Neutrophil (primary cell): ENCODE measurements around the gene CD151.

Experiments
- H3K27ac ChIP-seq: fragments of 200-600 bp; sonication (generic); 2 replicates; pipeline ENCODE4 v1.5.1; 2016; ENCODE audit warnings: mild to moderate bottlenecking, moderate library complexity
- H3K27me3 ChIP-seq: fragments of 200-600 bp; sonication (generic); 2 replicates; pipeline ENCODE4 v1.6.0; 2016; ENCODE audit warnings: mild to moderate bottlenecking
- H3K36me3 ChIP-seq: fragments of 200-600 bp; sonication (generic); 2 replicates; pipeline ENCODE4 v1.5.1; 2017
- H3K4me1 ChIP-seq, 2 experiments: fragments of 200-600 bp in 1 of 2; sonication (generic) in 1 of 2; 1 replicate in 1 of 2; 2 replicates in 1 of 2; pipeline versions ENCODE4 v1.5.1 to v1.6.1; 2013 to 2016; ENCODE audit warnings: low read depth in 1 of 2, low read length in 1 of 2, mild to moderate bottlenecking in 1 of 2, moderate library complexity in 1 of 2; ENCODE audit not compliant: control insufficient read depth in 1 of 2, insufficient read depth in 1 of 2
- H3K4me3 ChIP-seq, 2 experiments: fragments of 200-600 bp in 1 of 2; sonication (generic) in 1 of 2; 1 replicate in 1 of 2; 2 replicates in 1 of 2; pipeline ENCODE4 v1.5.1; 2013 to 2016; ENCODE audit warnings: low read depth in 1 of 2, low read length in 1 of 2, mild to moderate bottlenecking in 1 of 2, moderate library complexity in 1 of 2
- H3K9me3 ChIP-seq: fragments of 200-600 bp; sonication (generic); 2 replicates; pipeline ENCODE4 v1.5.1; 2016
- CTCF ChIP-seq: fragments of 200-600 bp; sonication (generic); IDR thresholded peaks from 2 replicates; pipeline ENCODE4 v1.5.1; 2016; ENCODE audit warnings: antibody characterized with exemption

CD151 gene

GRCh38 chr11:853682-854448 is 21.1 kb downstream of the CD151 start:
- Histone ChIP-seq H3K36me3 (no peaks in the 10 kb centered on the region), H3K9me3 (no peaks in the 10 kb centered on the region), H3K27me3 (peaks cover 31% of the 10 kb centered on the region), H3K4me3 (no peak overlapping the region), H3K27ac (no peak overlapping the region), H3K4me1 (peaks cover 5 to 6% of the 10 kb centered on the region in 2 experiments)
- TF ChIP-seq CTCF: no peak

GRCh38 chr11:854601-855329 is 22.0 kb downstream of the CD151 start:
- no peak overlapping the region for H3K27ac ChIP-seq
- no peaks in the 10 kb centered on the region for H3K36me3 ChIP-seq
- no peak overlapping the region for H3K4me3 ChIP-seq
- H3K4me1 ChIP-seq: no peaks in the 10 kb centered on the region
- peaks cover 22% of the 10 kb centered on the region for H3K27me3 ChIP-seq
- H3K9me3 ChIP-seq: no peaks in the 10 kb centered on the region
- no peak for TF ChIP-seq CTCF

GRCh38 chr11:855330-855674 is 22.6 kb downstream of the CD151 start:
- no peak overlapping the region for H3K4me3 ChIP-seq
- H3K27ac ChIP-seq: no peak overlapping the region
- no peaks in the 10 kb centered on the region for H3K9me3 ChIP-seq
- H3K4me1 ChIP-seq: no peaks in the 10 kb centered on the region
- TF ChIP-seq CTCF: no peak
- H3K36me3 ChIP-seq: no peaks in the 10 kb centered on the region
- H3K27me3 ChIP-seq: peaks cover 16% of the 10 kb centered on the region

GRCh38 chr11:855796-856195 is 23.0 kb downstream of the CD151 start:
- Histone ChIP-seq H3K27ac (no peak overlapping the region), H3K36me3 (no peaks in the 10 kb centered on the region), H3K4me1 (no peaks in the 10 kb centered on the region), H3K4me3 (no peak overlapping the region), H3K9me3 (no peaks in the 10 kb centered on the region), H3K27me3 (peaks cover 12% of the 10 kb centered on the region)
- no peak for TF ChIP-seq CTCF

- Histone ChIP-seq H3K36me3 (no peaks in the 10 kb centered on the region), H3K27me3 (peaks cover 6% of the 10 kb centered on the region), H3K4me1 (no peaks in the 10 kb centered on the region), H3K4me3 (no peak overlapping the region), H3K9me3 (no peaks in the 10 kb centered on the region), H3K27ac (no peak overlapping the region)
- TF ChIP-seq CTCF: no peak
Observed at GRCh38 chr11:856397-856796, 23.6 kb downstream of the CD151 start.
